SIG-M5 treated with dmso at 0.1 percent for 504 hours (cell line): ENCODE results near the gene GRID2.
"Not testable (repeated sequence)": the region's sequence is repeated elsewhere in the genome, so short reads cannot be mapped to it uniquely, and the experiment has no call there.

Experiments
- DNase-seq: peaks from one replicate; lab custom pipeline; 2025; ENCODE audit not compliant: unreplicated experiment; lab: John Stamatoyannopoulos, UW

Gene GRID2

GRCh38 chr4:92433272-92433758 lies 129.5 kb downstream of the GRID2 start:
- no peak for DNase-seq

- DNase-seq = not testable (repeated sequence)
Observed at GRCh38 chr4:92438722-92439121, 135.0 kb downstream of the GRID2 start.

GRCh38 chr4:92442131-92442530 lies 138.4 kb downstream of the GRID2 start:
- DNase-seq = not testable (repeated sequence)

- DNase-seq = not testable (repeated sequence)
Observed at GRCh38 chr4:92444143-92444843, 140.5 kb downstream of the GRID2 start.

GRCh38 chr4:92445127-92445526 lies 141.4 kb downstream of the GRID2 start:
- DNase-seq = no peak

- DNase-seq = no peak
Observed at GRCh38 chr4:92447255-92447905, 143.6 kb downstream of the GRID2 start.

- not testable (repeated sequence) for DNase-seq
Observed at GRCh38 chr4:92448176-92448575, 144.4 kb downstream of the GRID2 start.

- DNase-seq = no peak
Observed at GRCh38 chr4:92450694-92451093, 146.9 kb downstream of the GRID2 start.

GRCh38 chr4:92451782-92452181 lies 148.0 kb downstream of the GRID2 start:
- no peak for DNase-seq

- DNase-seq = not testable (repeated sequence)
Observed at GRCh38 chr4:92452383-92452782, 148.6 kb downstream of the GRID2 start.

GRCh38 chr4:92455329-92455839 lies 151.6 kb downstream of the GRID2 start:
- no peak for DNase-seq

- DNase-seq = no peak
Observed at GRCh38 chr4:92455951-92456350, 152.2 kb downstream of the GRID2 start.

- DNase-seq = no peak
Observed at GRCh38 chr4:92461732-92462131, 158.0 kb downstream of the GRID2 start.

- DNase-seq = no peak
Observed at GRCh38 chr4:92477298-92477697, 173.5 kb downstream of the GRID2 start.

- no peak for DNase-seq
Observed at GRCh38 chr4:92483341-92483740, 179.6 kb downstream of the GRID2 start.

GRCh38 chr4:92488496-92488895 lies 184.7 kb downstream of the GRID2 start:
- no peak for DNase-seq

- no peak for DNase-seq
Observed at GRCh38 chr4:92497141-92497540, 193.4 kb downstream of the GRID2 start.

GRCh38 chr4:92501456-92501855 lies 197.7 kb downstream of the GRID2 start:
- no peak for DNase-seq

- DNase-seq = no peak
Observed at GRCh38 chr4:92506933-92507332, 203.2 kb downstream of the GRID2 start.

GRCh38 chr4:92514627-92515026 lies 210.9 kb downstream of the GRID2 start:
- no peak for DNase-seq

- no peak for DNase-seq
Observed at GRCh38 chr4:92516450-92516849, 212.7 kb downstream of the GRID2 start.

- DNase-seq = no peak
Observed at GRCh38 chr4:92519727-92520126, 216.0 kb downstream of the GRID2 start.
